DND-41 (cell line): ENCODE data around the gene ABCG2.
"Not testable (repeated sequence)": the region's sequence is repeated elsewhere in the genome, so short reads cannot be mapped to it uniquely, and the experiment has no call there.

Source experiments
- ATAC-seq: fragments of 200-7000 bp; cut with Tn5 transposase; 3 replicates; pipeline ENCODE4 v1.9.1; 2021; ENCODE audit warnings: low read depth; ENCODE audit not compliant: insufficient read depth
- DNase-seq: peaks from one replicate; pipeline ENCODE4 v3.0.0-alpha.2; 2020
- H2AFZ ChIP-seq: 2 replicates; pipeline ENCODE4 v1.6.0; 2012; ENCODE audit warnings: low read depth, low read length
- H3K27ac ChIP-seq: 2 replicates; pipeline ENCODE4 v1.5.1; 2012; ENCODE audit warnings: low read length, inconsistent platforms
- H3K27me3 ChIP-seq: fragments of 200-600 bp; sonication (generic); 2 replicates; pipeline ENCODE4 v1.6.0; 2012; ENCODE audit warnings: low read length, mild to moderate bottlenecking, inconsistent platforms; ENCODE audit not compliant: insufficient read depth, poor library complexity
- H3K36me3 ChIP-seq: 2 replicates; pipeline ENCODE4 v1.5.1; 2012; ENCODE audit warnings: low read length, inconsistent platforms; ENCODE audit not compliant: insufficient read depth
- H3K4me1 ChIP-seq: 2 replicates; pipeline ENCODE4 v1.5.1; 2012; ENCODE audit warnings: mild to moderate bottlenecking, low read length; ENCODE audit not compliant: insufficient read depth
- H3K4me2 ChIP-seq: 2 replicates; pipeline ENCODE4 v1.6.0; 2012; ENCODE audit warnings: mild to moderate bottlenecking, moderate library complexity, low read length, inconsistent platforms; ENCODE audit not compliant: insufficient read depth
- H3K4me3 ChIP-seq, 2 experiments: fragments of 200-600 bp in 1 of 2; shearing (Covaris generic) in 1 of 2; 2 replicates each; pipeline ENCODE4 v1.5.1; 2012 to 2016; ENCODE audit warnings: inconsistent platforms in 2 of 2, low read length in 2 of 2, mild to moderate bottlenecking in 2 of 2, low read depth in 1 of 2, moderate library complexity in 1 of 2
- H3K79me2 ChIP-seq: 2 replicates; pipeline ENCODE4 v1.6.0; 2012; ENCODE audit warnings: low read length, inconsistent platforms; ENCODE audit not compliant: insufficient read depth
- H3K9ac ChIP-seq: 2 replicates; pipeline ENCODE4 v1.6.0; 2012; ENCODE audit warnings: low read depth, mild to moderate bottlenecking, inconsistent platforms, low read length, moderate library complexity
- H3K9me3 ChIP-seq: 2 replicates; pipeline ENCODE4 v1.5.1; 2012; ENCODE audit warnings: low read length, moderate library complexity, mild to moderate bottlenecking, inconsistent platforms; ENCODE audit not compliant: insufficient read depth, severe bottlenecking
- H4K20me1 ChIP-seq: 2 replicates; pipeline ENCODE4 v1.6.0; 2012; ENCODE audit warnings: low read length; ENCODE audit not compliant: insufficient read depth
- CTCF ChIP-seq: IDR thresholded peaks from 2 replicates; pipeline ENCODE4 v1.5.1; 2012; ENCODE audit warnings: borderline replicate concordance, low read length, moderate library complexity, mild to moderate bottlenecking; ENCODE audit not compliant: poor library complexity, severe bottlenecking; ENCODE audit errors: extremely low read depth
- EZH2 ChIP-seq: IDR thresholded peaks from 3 replicates; pipeline ENCODE4 v1.6.1; 2012; ENCODE audit warnings: borderline replicate concordance, low read depth, mild to moderate bottlenecking, moderate library complexity, low read length, inconsistent platforms; ENCODE audit not compliant: severe bottlenecking

ABCG2 gene

DNA sequence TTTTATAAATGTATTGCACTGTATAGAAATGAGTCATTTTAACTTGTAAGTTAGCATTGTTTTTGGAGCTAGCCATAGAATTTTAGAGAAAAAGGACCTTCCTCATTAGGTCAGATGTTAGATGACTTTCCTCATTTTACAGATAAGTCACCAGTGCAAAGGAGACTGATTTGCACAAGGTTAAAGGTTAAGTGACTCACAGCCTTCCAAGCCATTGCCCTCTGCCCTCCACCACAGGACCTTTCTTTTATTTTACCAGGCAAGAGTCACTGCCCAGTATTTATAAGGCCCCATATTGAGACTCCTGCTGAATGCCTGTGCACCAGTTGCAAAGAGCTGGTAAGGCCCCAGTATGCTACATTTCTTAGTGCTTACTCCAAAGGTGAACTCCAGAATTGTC lies 4.2 kb upstream of the ABCG2 start:
- Histone ChIP-seq H3K27ac (no peak overlapping the region), H4K20me1 (no peaks in the 10 kb centered on the region), H3K27me3 (no peaks in the 10 kb centered on the region), H3K9me3 (no peaks in the 10 kb centered on the region), H3K9ac (no peak overlapping the region), H3K79me2 (no peaks in the 10 kb centered on the region), H3K4me1 (no peaks in the 10 kb centered on the region), H3K4me3 (no peak overlapping the region), H3K36me3 (no peaks in the 10 kb centered on the region), H3K4me2 (no peak overlapping the region), H2AFZ (no peak overlapping the region)
- no peak for ATAC-seq
- no peak for DNase-seq
- no peak for TF ChIP-seq CTCF
- no peak for TF ChIP-seq EZH2

DNA sequence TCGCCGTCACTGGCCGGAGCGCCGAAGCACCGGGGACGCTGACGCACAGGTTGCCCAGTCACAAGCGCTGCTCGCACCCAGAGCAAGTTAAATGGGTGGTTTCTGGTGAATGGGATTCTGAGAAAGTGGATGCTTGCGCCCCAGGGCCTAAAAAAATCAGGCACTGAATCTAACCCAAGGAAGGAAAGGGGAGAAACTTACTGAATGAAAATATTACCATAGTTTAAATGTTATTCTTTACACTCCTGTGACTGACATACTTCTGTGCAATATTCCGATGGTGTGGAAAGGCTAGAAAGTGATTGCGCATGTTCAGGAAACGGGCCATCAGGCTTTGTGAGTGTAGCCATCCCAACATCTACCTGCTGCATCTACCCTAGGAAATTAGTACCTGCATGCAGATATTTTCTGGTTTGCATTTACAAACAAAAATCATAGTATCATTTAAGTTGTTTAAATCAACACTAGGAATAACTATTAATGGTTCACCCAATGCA lies 838 bp upstream of the ABCG2 start:
- ATAC-seq (no peak), DNase-seq (no peak)
- H3K27ac ChIP-seq: no peak overlapping the region
- no peak for TF ChIP-seq CTCF
- TF ChIP-seq EZH2: no peak
- no peak overlapping the region for H3K4me2 ChIP-seq
- no peaks in the 10 kb centered on the region for H3K79me2 ChIP-seq
- no peaks in the 10 kb centered on the region for H3K9me3 ChIP-seq
- no peak overlapping the region for H2AFZ ChIP-seq
- H3K4me1 ChIP-seq: no peaks in the 10 kb centered on the region
- no peaks in the 10 kb centered on the region for H3K36me3 ChIP-seq
- H4K20me1 ChIP-seq: no peaks in the 10 kb centered on the region
- H3K9ac ChIP-seq: no peak overlapping the region
- H3K4me3 ChIP-seq: no peak overlapping the region
- H3K27me3 ChIP-seq: no peaks in the 10 kb centered on the region

DNA sequence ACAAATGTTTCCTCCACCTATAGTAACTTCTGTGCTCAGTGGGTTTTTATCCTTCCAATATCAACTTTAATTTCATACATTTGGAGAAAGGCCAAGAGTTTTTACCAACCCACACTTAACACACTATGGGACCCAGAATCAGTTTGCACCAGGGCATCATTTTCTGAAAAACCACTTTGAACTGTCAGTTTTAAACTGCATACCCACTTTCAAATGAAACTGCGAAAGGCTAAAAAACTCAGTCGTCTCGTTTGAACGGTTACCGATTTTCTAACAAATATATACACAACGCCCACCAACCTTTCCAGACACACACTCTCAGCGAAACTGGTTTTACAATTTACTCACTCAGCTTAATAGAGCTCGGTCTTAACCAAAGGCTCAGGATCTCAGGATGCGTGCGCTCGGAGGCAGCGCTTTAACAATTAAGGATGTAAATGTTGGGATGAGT lies 376 bp downstream of the ABCG2 start:
- Histone ChIP-seq H3K4me1 (no peaks in the 10 kb centered on the region), H3K4me2 (no peak overlapping the region), H3K4me3 (no peak overlapping the region), H3K9me3 (no peaks in the 10 kb centered on the region), H3K9ac (no peak overlapping the region), H2AFZ (no peak overlapping the region), H3K27me3 (no peaks in the 10 kb centered on the region), H3K36me3 (no peaks in the 10 kb centered on the region), H3K79me2 (no peaks in the 10 kb centered on the region), H3K27ac (no peak overlapping the region), H4K20me1 (no peaks in the 10 kb centered on the region)
- ATAC-seq: no peak
- DNase-seq: no peak
- no peak for TF ChIP-seq CTCF
- no peak for TF ChIP-seq EZH2

DNA sequence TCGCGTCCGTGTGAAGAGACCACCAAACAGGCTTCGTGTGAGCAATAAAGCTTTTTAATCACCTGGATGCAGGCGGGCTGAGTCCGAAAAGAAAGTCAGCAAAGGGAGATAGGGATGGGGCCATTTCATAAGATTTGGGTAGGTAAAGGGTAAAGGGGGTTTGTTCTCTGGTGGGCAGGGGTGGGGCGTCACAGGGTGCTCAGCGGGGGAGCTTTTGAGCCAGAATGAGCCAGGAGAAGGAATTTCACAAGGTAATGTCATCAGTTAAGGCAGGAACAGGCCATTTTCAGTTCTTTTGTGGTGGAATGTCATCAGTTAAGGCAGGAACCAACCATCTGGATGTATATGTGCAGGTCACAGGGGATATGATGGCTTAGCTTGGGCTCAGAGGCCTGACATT lies 6.1 kb downstream of the ABCG2 start:
- not testable (repeated sequence) for H3K36me3 ChIP-seq, H3K27ac ChIP-seq, H3K4me1 ChIP-seq, H4K20me1 ChIP-seq, H3K79me2 ChIP-seq, H3K9me3 ChIP-seq, H3K4me3 ChIP-seq, H3K9ac ChIP-seq, ATAC-seq, H3K4me2 ChIP-seq, DNase-seq, H2AFZ ChIP-seq, H3K27me3 ChIP-seq
